SH-SY5Y (cell line): ENCODE measurements around the gene NCAPD2.

ENCODE experiments used
- GATA2 ChIP-seq: IDR thresholded peaks from 2 replicates; pipeline ENCODE4 v1.6.1; 2011; ENCODE audit warnings: mild to moderate bottlenecking, low read depth, low read length
- GATA3 ChIP-seq: IDR thresholded peaks from 2 replicates; pipeline ENCODE4 v1.6.1; 2011; ENCODE audit warnings: low read depth, mild to moderate bottlenecking, low read length, moderate library complexity

- TF ChIP-seq GATA3: no peak
- no peak for TF ChIP-seq GATA2
Measured at GRCh38 chr12:6450091-6450868, 43.6 kb upstream of the NCAPD2 start.
